ENCODE data around the gene AMBRA1. TPM values are rescaled to one million over a fixed set of nuclear protein-coding genes. Genes with fewer than 3 reads are reported as not detected.

The AMBRA1 gene
- total and polyA plus RNA-seq, 2 donors (not counting 3 experiments of a cell fraction or from before 2014, with no cell fraction given) = 18.4 to 32.4 TPM

GRCh38 chr11:46410021-46410420, 183.8 kb downstream of the AMBRA1 start:
- TF ChIP-seq CTCF (IDR thresholded peaks at IDR 0.05; ENCODE audit: extremely low read depth in 1 of 2, insufficient read depth in 1 of 2, low read depth in 1 of 2, low read length in 2 of 2) (peak in 1 of 2 donors; percentile 8), FOS (IDR thresholded peaks at IDR 0.05; ENCODE audit: borderline replicate concordance, insufficient read depth, low read length) (no peak)
- Histone ChIP-seq H2AFZ (ENCODE audit: low read depth, low read length) (no peak overlapping the region), H3K27me3 (ENCODE audit: control insufficient read depth in 2 of 2, insufficient read depth in 2 of 2, low read length in 2 of 2) (no peaks in the 10 kb centered on the region), H4K20me1 (replicated peaks; ENCODE audit: control insufficient read depth, extremely low read depth, insufficient read depth, low read length) (no peaks in the 10 kb centered on the region), H3K36me3 (ENCODE audit: control insufficient read depth in 2 of 2, extremely low read depth in 1 of 2, insufficient read depth in 2 of 2, low read length in 2 of 2) (peaks cover 3 to 15% of the 10 kb centered on the region in 2 experiments), H3K4me2 (ENCODE audit: insufficient read depth, low read length) (no peak overlapping the region), H3K9me3 (replicated peaks; ENCODE audit: control insufficient read depth, insufficient read depth, low read length) (no peaks in the 10 kb centered on the region), H3K27ac (ENCODE audit: insufficient read depth, low read depth, low read length) (no peak overlapping the region), H3K4me3 (replicated peaks in 1 of 3; ENCODE audit: insufficient read depth in 1 of 3, low read depth in 1 of 3, low read length in 3 of 3) (no peak overlapping the region), H3K9me1 (replicated peaks; ENCODE audit: control insufficient read depth, extremely low read depth, insufficient read depth, low read length) (no peaks in the 10 kb centered on the region), H3K79me2 (ENCODE audit: control insufficient read depth, insufficient read depth, low read length) (no peaks in the 10 kb centered on the region), H3K4me1 (ENCODE audit: control insufficient read depth, extremely low read depth, insufficient read depth, low read length) (no peaks in the 10 kb centered on the region), H3K9ac (replicated peaks; ENCODE audit: extremely low read depth, insufficient read depth, low read length) (no peak overlapping the region)
- no TSS peak for BruUV-seq (replicated peaks)
- ChIA-PET CTCF (interaction anchor here (1.2 to 2.1 kb wide), 6 partner anchors 10 to 126 kb away, joined by 3 to 11 read pairs (median 4); partner anchors contain the start of gene CHRM4), POLR2A (no interaction called here)
- DNase-seq (ENCODE audit: low read depth, low spot score) = no peak
- peak; percentile 42 for FAIRE-seq
- dilution Hi-C loops (cut with MboI; ENCODE audit: extremely low pct_ligation_motif_present, low sequenced_read_pairs) = no loop called here
- intact Hi-C loops (cut with micrococcal nuclease) = no loop called here

DNA sequence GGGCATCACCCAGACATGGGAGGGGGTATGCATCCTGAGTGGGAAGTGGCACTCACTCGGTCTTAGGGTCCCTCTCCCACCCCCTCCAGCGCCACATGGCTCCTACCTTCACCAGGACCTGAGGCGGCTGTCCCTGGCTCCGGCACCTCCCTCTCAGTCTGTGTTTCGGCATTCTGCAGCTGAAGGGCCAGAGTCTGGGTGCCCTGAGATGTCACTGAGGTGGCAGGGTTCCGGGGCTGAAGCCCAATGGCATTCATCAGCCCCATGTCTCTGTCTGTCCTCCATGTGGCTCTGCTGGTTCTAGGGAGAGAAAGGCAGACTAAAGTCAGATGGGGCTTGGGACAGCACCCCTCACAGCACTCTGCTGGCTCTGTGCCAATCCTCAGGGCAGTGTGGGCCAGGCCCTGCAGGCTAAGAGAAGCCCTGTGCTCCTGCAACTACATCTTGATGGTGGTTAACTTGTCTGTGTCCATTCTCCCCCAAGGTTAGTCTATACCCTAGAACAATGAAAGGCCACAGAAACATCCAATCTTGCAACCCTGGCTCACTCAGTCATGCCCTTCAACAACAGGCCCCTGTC, 185.3 kb downstream of the AMBRA1 start:
- DNase-seq (ENCODE audit: low read depth, low spot score) = no peak
- Histone ChIP-seq H3K9me1 (replicated peaks; ENCODE audit: control insufficient read depth, extremely low read depth, insufficient read depth, low read length) (no peaks in the 10 kb centered on the region), H3K79me2 (ENCODE audit: control insufficient read depth, insufficient read depth, low read length) (no peaks in the 10 kb centered on the region), H3K9me3 (replicated peaks; ENCODE audit: control insufficient read depth, insufficient read depth, low read length) (no peaks in the 10 kb centered on the region), H3K4me2 (ENCODE audit: insufficient read depth, low read length) (no peak overlapping the region), H3K4me1 (ENCODE audit: control insufficient read depth, extremely low read depth, insufficient read depth, low read length) (no peaks in the 10 kb centered on the region), H3K27me3 (ENCODE audit: control insufficient read depth in 2 of 2, insufficient read depth in 2 of 2, low read length in 2 of 2) (no peaks in the 10 kb centered on the region), H4K20me1 (replicated peaks; ENCODE audit: control insufficient read depth, extremely low read depth, insufficient read depth, low read length) (no peaks in the 10 kb centered on the region), H3K36me3 (ENCODE audit: control insufficient read depth in 2 of 2, extremely low read depth in 1 of 2, insufficient read depth in 2 of 2, low read length in 2 of 2) (peaks cover 3 to 15% of the 10 kb centered on the region in 2 experiments), H2AFZ (ENCODE audit: low read depth, low read length) (no peak overlapping the region), H3K27ac (ENCODE audit: insufficient read depth, low read depth, low read length) (no peak overlapping the region), H3K4me3 (replicated peaks in 1 of 3; ENCODE audit: insufficient read depth in 1 of 3, low read depth in 1 of 3, low read length in 3 of 3) (no peak overlapping the region), H3K9ac (replicated peaks; ENCODE audit: extremely low read depth, insufficient read depth, low read length) (no peak overlapping the region)
- BruUV-seq (replicated peaks) = no TSS peak
- FAIRE-seq = no peak
- dilution Hi-C loops (cut with MboI; ENCODE audit: extremely low pct_ligation_motif_present, low sequenced_read_pairs) = no loop called here
- CTCF ChIA-PET = interaction anchor here (1.5 to 2.1 kb wide), 4 partner anchors 9 to 121 kb away, joined by 4 to 11 read pairs (median 6); partner anchors contain the start of gene CHRM4
- intact Hi-C loops (cut with micrococcal nuclease) = no loop called here
- TF ChIP-seq GATA2 (IDR thresholded peaks at IDR 0.05; ENCODE audit: insufficient read depth, insufficient read length, low read depth, low read length) = no peak
- no peak for TF ChIP-seq POLR2AphosphoS5 (IDR thresholded peaks at IDR 0.05; ENCODE audit: insufficient read depth, low read depth, low read length)
- TF ChIP-seq MYC (IDR thresholded peaks at IDR 0.05; ENCODE audit: low read depth, low read length) = no peak
- no peak for TF ChIP-seq POLR2A (IDR thresholded peaks at IDR 0.05; ENCODE audit: low read depth, low read length)
- no peak for TF ChIP-seq CTCF (IDR thresholded peaks at IDR 0.05; ENCODE audit: extremely low read depth in 1 of 2, insufficient read depth in 1 of 2, low read depth in 1 of 2, low read length in 2 of 2)
- no peak for TF ChIP-seq EZH2 (IDR thresholded peaks at IDR 0.05; ENCODE audit: borderline replicate concordance, low read depth, low read length, severe bottlenecking)
- no peak for TF ChIP-seq FOS (IDR thresholded peaks at IDR 0.05; ENCODE audit: borderline replicate concordance, insufficient read depth, low read length)
- TF ChIP-seq, protein P1, sequence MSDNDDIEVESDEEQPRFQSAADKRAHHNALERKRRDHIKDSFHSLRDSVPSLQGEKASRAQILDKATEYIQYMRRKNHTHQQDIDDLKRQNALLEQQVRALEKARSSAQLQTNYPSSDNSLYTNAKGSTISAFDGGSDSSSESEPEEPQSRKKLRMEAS (IDR thresholded peaks at IDR 0.05; ENCODE audit: insufficient read depth, insufficient read length) = no peak
- POLR2A ChIA-PET = no interaction called here
